DND-41 (cell line): Measurements from ENCODE around the gene LPAR1.
"Not testable (repeated sequence)": the region's sequence is repeated elsewhere in the genome, so short reads cannot be mapped to it uniquely, and the experiment has no call there.

Experiments
- ATAC-seq: fragments of 200-7000 bp; cut with Tn5 transposase; 3 replicates; pipeline ENCODE4 v1.9.1; 2021; ENCODE audit warnings: low read depth; ENCODE audit not compliant: insufficient read depth
- DNase-seq: peaks from one replicate; pipeline ENCODE4 v3.0.0-alpha.2; 2020
- H2AFZ ChIP-seq: 2 replicates; pipeline ENCODE4 v1.6.0; 2012; ENCODE audit warnings: low read depth, low read length
- H3K27ac ChIP-seq: 2 replicates; pipeline ENCODE4 v1.5.1; 2012; ENCODE audit warnings: low read length, inconsistent platforms
- H3K27me3 ChIP-seq: fragments of 200-600 bp; sonication (generic); 2 replicates; pipeline ENCODE4 v1.6.0; 2012; ENCODE audit warnings: low read length, mild to moderate bottlenecking, inconsistent platforms; ENCODE audit not compliant: insufficient read depth, poor library complexity
- H3K36me3 ChIP-seq: 2 replicates; pipeline ENCODE4 v1.5.1; 2012; ENCODE audit warnings: low read length, inconsistent platforms; ENCODE audit not compliant: insufficient read depth
- H3K4me1 ChIP-seq: 2 replicates; pipeline ENCODE4 v1.5.1; 2012; ENCODE audit warnings: mild to moderate bottlenecking, low read length; ENCODE audit not compliant: insufficient read depth
- H3K4me2 ChIP-seq: 2 replicates; pipeline ENCODE4 v1.6.0; 2012; ENCODE audit warnings: mild to moderate bottlenecking, moderate library complexity, low read length, inconsistent platforms; ENCODE audit not compliant: insufficient read depth
- H3K4me3 ChIP-seq, 2 experiments: fragments of 200-600 bp in 1 of 2; shearing (Covaris generic) in 1 of 2; 2 replicates each; pipeline ENCODE4 v1.5.1; 2012 to 2016; ENCODE audit warnings: inconsistent platforms in 2 of 2, low read length in 2 of 2, mild to moderate bottlenecking in 2 of 2, low read depth in 1 of 2, moderate library complexity in 1 of 2
- H3K79me2 ChIP-seq: 2 replicates; pipeline ENCODE4 v1.6.0; 2012; ENCODE audit warnings: low read length, inconsistent platforms; ENCODE audit not compliant: insufficient read depth
- H3K9ac ChIP-seq: 2 replicates; pipeline ENCODE4 v1.6.0; 2012; ENCODE audit warnings: low read depth, mild to moderate bottlenecking, inconsistent platforms, low read length, moderate library complexity
- H3K9me3 ChIP-seq: 2 replicates; pipeline ENCODE4 v1.5.1; 2012; ENCODE audit warnings: low read length, moderate library complexity, mild to moderate bottlenecking, inconsistent platforms; ENCODE audit not compliant: insufficient read depth, severe bottlenecking
- H4K20me1 ChIP-seq: 2 replicates; pipeline ENCODE4 v1.6.0; 2012; ENCODE audit warnings: low read length; ENCODE audit not compliant: insufficient read depth
- EZH2 ChIP-seq: IDR thresholded peaks from 3 replicates; pipeline ENCODE4 v1.6.1; 2012; ENCODE audit warnings: borderline replicate concordance, low read depth, mild to moderate bottlenecking, moderate library complexity, low read length, inconsistent platforms; ENCODE audit not compliant: severe bottlenecking
- TF ChIP-seq, protein P1 (sequence below): IDR thresholded peaks from 2 replicates; pipeline ENCODE4 v1.5.1; 2012; ENCODE audit warnings: borderline replicate concordance, low read length, moderate library complexity, mild to moderate bottlenecking; ENCODE audit not compliant: poor library complexity, severe bottlenecking; ENCODE audit errors: extremely low read depth

The LPAR1 gene

DNA sequence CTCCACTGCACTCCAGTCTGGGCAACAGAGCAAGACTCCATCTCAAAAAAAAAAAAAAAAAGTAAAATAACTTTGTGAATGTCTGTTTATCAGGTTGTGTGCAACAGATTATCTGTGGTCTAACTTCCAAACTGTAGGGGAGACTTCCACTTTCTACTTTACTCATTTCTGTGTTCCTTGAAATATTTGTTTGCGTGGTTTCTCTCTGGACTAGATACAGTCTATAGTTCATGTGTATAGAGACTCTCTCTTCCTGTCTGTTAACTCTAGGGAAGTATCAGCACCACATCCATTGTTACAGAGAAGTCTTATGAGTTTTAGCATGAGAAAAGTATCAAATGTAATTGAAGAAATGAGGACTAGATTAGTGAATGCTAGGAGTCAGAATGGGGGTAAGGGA is 168.3 kb downstream of the LPAR1 start:
- H4K20me1 ChIP-seq, result no peaks in the 10 kb centered on the region
- ATAC-seq, result no peak
- H3K4me2 ChIP-seq, result no peak overlapping the region
- no peak overlapping the region for H3K4me3 ChIP-seq
- H3K9me3 ChIP-seq, result no peaks in the 10 kb centered on the region
- H2AFZ ChIP-seq, result no peak overlapping the region
- H3K27me3 ChIP-seq, result no peaks in the 10 kb centered on the region
- H3K9ac ChIP-seq, result no peak overlapping the region
- no peaks in the 10 kb centered on the region for H3K4me1 ChIP-seq
- H3K79me2 ChIP-seq, result no peaks in the 10 kb centered on the region
- no peak for DNase-seq
- H3K27ac ChIP-seq, result no peak overlapping the region
- no peak for TF ChIP-seq EZH2
- TF ChIP-seq, protein P1, sequence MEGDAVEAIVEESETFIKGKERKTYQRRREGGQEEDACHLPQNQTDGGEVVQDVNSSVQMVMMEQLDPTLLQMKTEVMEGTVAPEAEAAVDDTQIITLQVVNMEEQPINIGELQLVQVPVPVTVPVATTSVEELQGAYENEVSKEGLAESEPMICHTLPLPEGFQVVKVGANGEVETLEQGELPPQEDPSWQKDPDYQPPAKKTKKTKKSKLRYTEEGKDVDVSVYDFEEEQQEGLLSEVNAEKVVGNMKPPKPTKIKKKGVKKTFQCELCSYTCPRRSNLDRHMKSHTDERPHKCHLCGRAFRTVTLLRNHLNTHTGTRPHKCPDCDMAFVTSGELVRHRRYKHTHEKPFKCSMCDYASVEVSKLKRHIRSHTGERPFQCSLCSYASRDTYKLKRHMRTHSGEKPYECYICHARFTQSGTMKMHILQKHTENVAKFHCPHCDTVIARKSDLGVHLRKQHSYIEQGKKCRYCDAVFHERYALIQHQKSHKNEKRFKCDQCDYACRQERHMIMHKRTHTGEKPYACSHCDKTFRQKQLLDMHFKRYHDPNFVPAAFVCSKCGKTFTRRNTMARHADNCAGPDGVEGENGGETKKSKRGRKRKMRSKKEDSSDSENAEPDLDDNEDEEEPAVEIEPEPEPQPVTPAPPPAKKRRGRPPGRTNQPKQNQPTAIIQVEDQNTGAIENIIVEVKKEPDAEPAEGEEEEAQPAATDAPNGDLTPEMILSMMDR, result no peak
- H3K36me3 ChIP-seq, result no peaks in the 10 kb centered on the region

DNA sequence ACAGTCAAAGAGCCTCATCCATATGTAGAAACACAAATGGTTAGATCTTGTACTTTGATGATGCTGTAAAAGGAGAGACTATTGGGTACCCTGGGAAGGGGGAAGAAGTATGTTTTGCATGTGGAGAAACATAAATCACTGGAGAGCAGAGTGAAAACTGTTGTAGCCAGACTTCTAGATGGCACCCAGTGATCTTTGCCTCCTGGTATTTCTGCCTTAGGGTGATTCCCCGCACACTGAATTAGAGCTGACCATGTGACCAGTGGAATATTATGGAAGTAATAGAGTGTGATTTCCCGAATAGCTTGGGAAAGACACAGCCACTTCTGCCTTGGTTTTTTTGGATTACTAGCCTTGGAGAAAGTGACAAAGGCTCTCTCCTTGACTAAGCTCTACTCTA is 174.3 kb downstream of the LPAR1 start:
- Histone ChIP-seq H2AFZ (no peak overlapping the region), H4K20me1 (no peaks in the 10 kb centered on the region), H3K4me1 (no peaks in the 10 kb centered on the region), H3K36me3 (no peaks in the 10 kb centered on the region), H3K79me2 (no peaks in the 10 kb centered on the region), H3K9me3 (peaks cover 7% of the 10 kb centered on the region), H3K27me3 (no peaks in the 10 kb centered on the region), H3K4me2 (no peak overlapping the region), H3K9ac (no peak overlapping the region), H3K27ac (no peak overlapping the region), H3K4me3 (no peak overlapping the region)
- TF ChIP-seq, protein P1, result no peak
- no peak for TF ChIP-seq EZH2
- DNase-seq, result no peak
- no peak for ATAC-seq

DNA sequence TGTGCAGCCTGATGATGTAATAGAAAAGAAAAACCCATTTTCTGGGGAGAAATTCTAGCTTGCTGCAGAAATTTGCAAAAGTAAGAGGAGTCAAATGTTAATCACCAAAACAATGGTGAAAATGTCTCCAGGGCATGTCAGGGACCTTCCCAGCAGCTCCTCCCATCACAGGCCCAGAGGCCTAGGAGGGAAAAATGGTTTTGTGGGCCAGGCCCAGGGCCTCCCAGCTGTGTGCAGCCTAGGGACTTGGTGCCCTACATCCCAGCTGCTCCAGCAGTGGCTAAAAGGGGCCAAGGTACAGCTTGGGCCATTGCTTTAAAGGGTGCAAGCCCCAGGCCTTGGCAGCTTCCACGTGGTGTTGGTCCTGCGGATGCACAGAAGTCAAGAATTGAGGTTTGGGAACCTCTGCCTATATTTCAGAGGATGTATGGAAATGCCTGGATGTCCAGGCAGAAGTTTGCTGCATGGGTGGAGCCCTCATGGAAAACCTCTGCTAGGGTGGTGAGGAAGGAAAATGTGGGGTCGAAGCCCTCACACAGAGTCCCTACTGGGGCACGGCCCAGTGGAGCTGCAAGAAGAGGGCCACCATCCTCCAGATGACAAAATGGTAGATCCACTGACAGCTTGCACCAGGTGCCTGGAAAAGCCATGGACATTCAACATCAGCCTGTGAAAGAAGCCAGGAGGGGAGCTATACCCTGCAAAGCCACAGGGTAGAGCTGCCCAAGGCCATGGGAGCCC is 176.7 kb downstream of the LPAR1 start:
- not testable (repeated sequence) for H3K4me3 ChIP-seq, H3K79me2 ChIP-seq, H3K27me3 ChIP-seq, H3K27ac ChIP-seq, H3K36me3 ChIP-seq, H4K20me1 ChIP-seq, H3K9ac ChIP-seq, H3K9me3 ChIP-seq, H3K4me1 ChIP-seq, DNase-seq, ATAC-seq, H3K4me2 ChIP-seq, H2AFZ ChIP-seq

DNA sequence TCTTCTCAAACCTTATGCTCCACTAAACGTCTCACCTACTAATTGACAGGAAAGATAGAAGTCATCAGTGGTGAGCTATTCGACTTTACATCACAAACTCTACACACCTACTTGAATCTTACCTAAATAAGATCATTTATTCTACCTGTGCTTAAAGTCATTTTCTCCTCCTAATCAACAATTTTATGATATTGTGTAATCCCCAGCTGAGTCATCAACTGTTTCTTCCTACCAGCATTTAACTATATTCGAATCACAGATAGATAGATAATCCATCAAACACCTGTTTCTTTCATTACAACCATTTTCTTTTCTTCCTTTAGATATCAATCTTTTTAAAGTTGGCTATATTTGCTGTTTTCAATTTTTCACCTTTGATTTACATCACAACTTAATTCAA is 181.5 kb downstream of the LPAR1 start:
- Histone ChIP-seq H3K79me2 (no peaks in the 10 kb centered on the region), H2AFZ (no peak overlapping the region), H3K9me3 (peaks cover 2% of the 10 kb centered on the region), H3K4me2 (no peak overlapping the region), H4K20me1 (no peaks in the 10 kb centered on the region), H3K27me3 (no peaks in the 10 kb centered on the region), H3K4me1 (no peaks in the 10 kb centered on the region), H3K27ac (no peak overlapping the region), H3K36me3 (no peaks in the 10 kb centered on the region), H3K4me3 (no peak overlapping the region), H3K9ac (no peak overlapping the region)
- no peak for TF ChIP-seq EZH2
- TF ChIP-seq, protein P1, result no peak
- ATAC-seq (no peak), DNase-seq (no peak)
